Hepatocyte (in vitro differentiated cells): ENCODE measurements around the gene DSG1.

Experiments used
- CTCF ChIP-seq: fragments of 200-600 bp; sonication (generic); IDR thresholded peaks from 2 replicates; pipeline ENCODE4 v1.5.1; 2016; ENCODE audit warnings: antibody characterized with exemption, mild to moderate bottlenecking; ENCODE audit not compliant: poor library complexity
- EZH2 ChIP-seq: fragments of 200-600 bp; sonication (generic); IDR thresholded peaks from 2 replicates; pipeline ENCODE4 v1.6.1; 2016; ENCODE audit warnings: antibody characterized with exemption, mild to moderate bottlenecking, borderline replicate concordance
- EZH2phosphoT487 ChIP-seq: fragments of 200-600 bp; sonication (generic); IDR thresholded peaks from one replicate; pipeline ENCODE4 v1.6.1; 2018; ENCODE audit warnings: antibody characterized with exemption, mild to moderate bottlenecking, low read depth, moderate library complexity; ENCODE audit not compliant: unreplicated experiment, severe bottlenecking

GRCh38 chr18:31393286-31393685 is 75.3 kb downstream of the DSG1 start:
- TF ChIP-seq CTCF (no peak), EZH2 (no peak), EZH2phosphoT487 (no peak)
